ENCODE measurements around the gene MARK2. TPM values are rescaled to one million over a fixed set of nuclear protein-coding genes. Genes with fewer than 3 reads are reported as not detected.

Gene MARK2
- polyA plus RNA-seq, 1 of the 3 experiments (the other 2 are of a cell fraction): 18.8 TPM

GRCh38 chr11:63905179-63905578 is 66.3 kb downstream of the MARK2 start:
- TF ChIP-seq GABPA (IDR thresholded peaks at IDR 0.05; ENCODE audit: low read depth) (no peak), CHD2 (IDR thresholded peaks at IDR 0.05; ENCODE audit: low read length, partially characterized antibody) (no peak), RXRA (IDR thresholded peaks at IDR 0.05; ENCODE audit: borderline replicate concordance, low read depth) (no peak), SMC3 (IDR thresholded peaks at IDR 0.05; ENCODE audit: low read depth, low read length) (no peak), FOXM1 (IDR thresholded peaks at IDR 0.05; ENCODE audit: low read depth) (no peak), FOXJ3 (CRISPR knock-in tag; IDR thresholded peaks at IDR 0.05) (no peak)
- TF ChIP-seq, protein P1, sequence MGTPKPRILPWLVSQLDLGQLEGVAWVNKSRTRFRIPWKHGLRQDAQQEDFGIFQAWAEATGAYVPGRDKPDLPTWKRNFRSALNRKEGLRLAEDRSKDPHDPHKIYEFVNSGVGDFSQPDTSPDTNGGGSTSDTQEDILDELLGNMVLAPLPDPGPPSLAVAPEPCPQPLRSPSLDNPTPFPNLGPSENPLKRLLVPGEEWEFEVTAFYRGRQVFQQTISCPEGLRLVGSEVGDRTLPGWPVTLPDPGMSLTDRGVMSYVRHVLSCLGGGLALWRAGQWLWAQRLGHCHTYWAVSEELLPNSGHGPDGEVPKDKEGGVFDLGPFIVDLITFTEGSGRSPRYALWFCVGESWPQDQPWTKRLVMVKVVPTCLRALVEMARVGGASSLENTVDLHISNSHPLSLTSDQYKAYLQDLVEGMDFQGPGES (IDR thresholded peaks at IDR 0.05; ENCODE audit: low read depth, low read length): no peak
- no peak overlapping the region for H3K4me2 ChIP-seq
- H3K4me3 ChIP-seq (ENCODE audit: low read depth in 2 of 2, low read length in 1 of 2): no peak overlapping the region
- H3K27me3 ChIP-seq (ENCODE audit: insufficient read depth): no peaks in the 10 kb centered on the region
- POLR2A ChIA-PET: no interaction called here
- no peak overlapping the region for H2AFZ ChIP-seq (ENCODE audit: low read depth)
- CTCF ChIA-PET: interaction anchor here (0.9 to 3.1 kb wide), 2 partner anchors 8 to 68 kb away, joined by 4 to 20 read pairs; no protein-coding TSS in a partner anchor
- H3K9me2 ChIP-seq: no peaks in the 10 kb centered on the region
- H3K9me3 ChIP-seq: no peaks in the 10 kb centered on the region
- H3F3A ChIP-seq (replicated peaks; ENCODE audit: insufficient read depth): no peaks in the 10 kb centered on the region
- H3K79me2 ChIP-seq (ENCODE audit: insufficient read depth): no peaks in the 10 kb centered on the region
- H3K36me3 ChIP-seq (replicated peaks in 1 of 2; ENCODE audit: control insufficient read depth in 1 of 2, insufficient read depth in 2 of 2, low read length in 1 of 2): peaks cover 0 to 67% of the 10 kb centered on the region in 2 experiments
- H3K4me1 ChIP-seq (ENCODE audit: control insufficient read depth in 1 of 2, insufficient read depth in 2 of 2, low read depth in 1 of 2, low read length in 1 of 2): peaks cover 0 to 16% of the 10 kb centered on the region in 2 experiments; a peak in 1 of 4 replicates
- no peak overlapping the region for H3K9ac ChIP-seq
- no peak overlapping the region for H3K27ac ChIP-seq (ENCODE audit: low read depth in 2 of 2, low read length in 1 of 2)
- no peaks in the 10 kb centered on the region for H4K20me1 ChIP-seq (ENCODE audit: insufficient read depth)
- 94% methylated on average over 6 of the region's 6 CpGs for WGBS (ENCODE audit: low lambda C conversion rate)
- no peak for DNase-seq

- H2AFZ ChIP-seq (ENCODE audit: low read depth): no peak overlapping the region
- no peaks in the 10 kb centered on the region for H3K79me2 ChIP-seq (ENCODE audit: insufficient read depth)
- peaks cover 0 to 62% of the 10 kb centered on the region in 2 experiments for H3K36me3 ChIP-seq (replicated peaks in 1 of 2; ENCODE audit: control insufficient read depth in 1 of 2, insufficient read depth in 2 of 2, low read length in 1 of 2)
- no peaks in the 10 kb centered on the region for H4K20me1 ChIP-seq (ENCODE audit: insufficient read depth)
- no peaks in the 10 kb centered on the region for H3K9me2 ChIP-seq
- H3K27ac ChIP-seq (ENCODE audit: low read depth in 2 of 2, low read length in 1 of 2): no peak overlapping the region; a peak in 1 of 4 replicates
- CTCF ChIA-PET: interaction anchor here (0.9 to 3.1 kb wide), 19 partner anchors 9 to 89 kb away, joined by 3 to 34 read pairs (median 4); partner anchors contain the start of genes MARK2 and RCOR2
- H3K9ac ChIP-seq: no peak overlapping the region
- WGBS (ENCODE audit: low lambda C conversion rate): 92% methylated on average over 4 of the region's 4 CpGs
- no peaks in the 10 kb centered on the region for H3K27me3 ChIP-seq (ENCODE audit: insufficient read depth)
- H3K9me3 ChIP-seq: no peaks in the 10 kb centered on the region
- POLR2A ChIA-PET: no interaction called here
- peaks cover 0 to 24% of the 10 kb centered on the region in 2 experiments; a peak in 1 of 4 replicates for H3K4me1 ChIP-seq (ENCODE audit: control insufficient read depth in 1 of 2, insufficient read depth in 2 of 2, low read depth in 1 of 2, low read length in 1 of 2)
- no peaks in the 10 kb centered on the region for H3F3A ChIP-seq (replicated peaks; ENCODE audit: insufficient read depth)
- no peak for DNase-seq
- no peak overlapping the region for H3K4me2 ChIP-seq
- no peak overlapping the region for H3K4me3 ChIP-seq (ENCODE audit: low read depth in 2 of 2, low read length in 1 of 2)
- TF ChIP-seq RAD21 (IDR thresholded peaks at IDR 0.05; ENCODE audit: low read length): no peak
These were observed 67.2 kb downstream of the MARK2 start for GRCh38 chr11:63906087-63906486.

DNA sequence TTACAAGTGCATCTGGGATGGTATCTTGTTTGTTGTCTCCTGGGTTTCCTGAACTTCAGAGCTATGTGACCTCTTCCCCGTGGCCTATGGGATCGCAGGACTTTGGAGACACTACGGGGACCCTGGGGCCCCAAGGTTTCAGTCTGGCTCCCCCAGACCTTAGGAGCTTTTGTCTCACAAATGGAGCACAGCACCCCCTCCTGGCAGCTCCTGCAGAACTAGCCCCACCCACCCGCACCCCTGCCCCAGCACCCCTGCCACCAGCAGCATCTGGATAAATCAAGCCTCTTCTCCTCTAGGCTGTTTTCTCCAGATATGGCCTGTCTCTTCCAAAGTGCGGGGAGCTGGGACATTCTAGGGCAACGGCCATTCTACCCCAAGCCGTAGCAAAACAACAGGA is 67.7 kb downstream of the MARK2 start:
- ChIA-PET CTCF (interaction anchor here (0.9 to 3.1 kb wide), 20 partner anchors 10 to 90 kb away, joined by 3 to 34 read pairs (median 4); partner anchors contain the start of genes MARK2 and RCOR2), POLR2A (no interaction called here)
- Histone ChIP-seq H3K27me3 (ENCODE audit: insufficient read depth) (no peaks in the 10 kb centered on the region), H3K27ac (ENCODE audit: low read depth in 2 of 2, low read length in 1 of 2) (no peak overlapping the region; a peak in 1 of 4 replicates), H3K79me2 (ENCODE audit: insufficient read depth) (no peaks in the 10 kb centered on the region), H3K9me2 (no peaks in the 10 kb centered on the region), H3K9ac (no peak overlapping the region), H3K4me2 (no peak overlapping the region), H3K9me3 (no peaks in the 10 kb centered on the region), H3K4me3 (ENCODE audit: low read depth in 2 of 2, low read length in 1 of 2) (no peak overlapping the region), H3F3A (replicated peaks; ENCODE audit: insufficient read depth) (no peaks in the 10 kb centered on the region), H2AFZ (ENCODE audit: low read depth) (no peak overlapping the region), H3K4me1 (ENCODE audit: control insufficient read depth in 1 of 2, insufficient read depth in 2 of 2, low read depth in 1 of 2, low read length in 1 of 2) (peaks cover 0 to 26% of the 10 kb centered on the region in 2 experiments; a peak in 1 of 4 replicates), H4K20me1 (ENCODE audit: insufficient read depth) (no peaks in the 10 kb centered on the region), H3K36me3 (replicated peaks in 1 of 2; ENCODE audit: control insufficient read depth in 1 of 2, insufficient read depth in 2 of 2, low read length in 1 of 2) (peaks cover 0 to 64% of the 10 kb centered on the region in 2 experiments)
- TF ChIP-seq, protein P2, sequence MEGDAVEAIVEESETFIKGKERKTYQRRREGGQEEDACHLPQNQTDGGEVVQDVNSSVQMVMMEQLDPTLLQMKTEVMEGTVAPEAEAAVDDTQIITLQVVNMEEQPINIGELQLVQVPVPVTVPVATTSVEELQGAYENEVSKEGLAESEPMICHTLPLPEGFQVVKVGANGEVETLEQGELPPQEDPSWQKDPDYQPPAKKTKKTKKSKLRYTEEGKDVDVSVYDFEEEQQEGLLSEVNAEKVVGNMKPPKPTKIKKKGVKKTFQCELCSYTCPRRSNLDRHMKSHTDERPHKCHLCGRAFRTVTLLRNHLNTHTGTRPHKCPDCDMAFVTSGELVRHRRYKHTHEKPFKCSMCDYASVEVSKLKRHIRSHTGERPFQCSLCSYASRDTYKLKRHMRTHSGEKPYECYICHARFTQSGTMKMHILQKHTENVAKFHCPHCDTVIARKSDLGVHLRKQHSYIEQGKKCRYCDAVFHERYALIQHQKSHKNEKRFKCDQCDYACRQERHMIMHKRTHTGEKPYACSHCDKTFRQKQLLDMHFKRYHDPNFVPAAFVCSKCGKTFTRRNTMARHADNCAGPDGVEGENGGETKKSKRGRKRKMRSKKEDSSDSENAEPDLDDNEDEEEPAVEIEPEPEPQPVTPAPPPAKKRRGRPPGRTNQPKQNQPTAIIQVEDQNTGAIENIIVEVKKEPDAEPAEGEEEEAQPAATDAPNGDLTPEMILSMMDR (IDR thresholded peaks at IDR 0.05): peak; percentile 21
- TF ChIP-seq JUND (IDR thresholded peaks at IDR 0.05): no peak
- no peak for TF ChIP-seq REST (IDR thresholded peaks at IDR 0.05; ENCODE audit: low read depth, low read length)
- TF ChIP-seq POLR2AphosphoS5 (IDR thresholded peaks at IDR 0.05; ENCODE audit: low read depth, low read length): no peak
- no peak for TF ChIP-seq TAF1 (IDR thresholded peaks at IDR 0.05; ENCODE audit: borderline replicate concordance, low read depth, low read length)
- no peak for TF ChIP-seq SMC3 (IDR thresholded peaks at IDR 0.05; ENCODE audit: low read depth, low read length)
- peak; percentile 81 for DNase-seq
- WGBS (ENCODE audit: low lambda C conversion rate): 100% methylated on average over 3 of the region's 7 CpGs

All from SK-N-SH (cell line).